GM12875 (cell line): ENCODE data around the gene GALNT5.

ENCODE experiments used
- H3K4me3 ChIP-seq: one replicate; pipeline ENCODE4 v1.5.1; 2011; ENCODE audit warnings: low read depth, low read length, control low read depth
- CTCF ChIP-seq: IDR thresholded peaks from 2 replicates; pipeline ENCODE4 v1.5.1; 2011; ENCODE audit warnings: low read depth, mild to moderate bottlenecking, control low read depth, inconsistent platforms, low read length, moderate library complexity, borderline replicate concordance; ENCODE audit not compliant: insufficient read depth

The GALNT5 gene

GRCh38 chr2:157315901-157316300 is 58.4 kb downstream of the GALNT5 start:
- TF ChIP-seq CTCF, result no peak
- H3K4me3 ChIP-seq, result no peak overlapping the region

GRCh38 chr2:157318884-157319283 is 61.4 kb downstream of the GALNT5 start:
- H3K4me3 ChIP-seq, result no peak overlapping the region
- TF ChIP-seq CTCF, result no peak

- TF ChIP-seq CTCF, result no peak
- H3K4me3 ChIP-seq, result no peak overlapping the region
Observed at GRCh38 chr2:157319795-157320194, 62.3 kb downstream of the GALNT5 start.

- TF ChIP-seq CTCF, result no peak
- no peak overlapping the region for H3K4me3 ChIP-seq
Observed at GRCh38 chr2:157320409-157320808, 62.9 kb downstream of the GALNT5 start.

- no peak for TF ChIP-seq CTCF
- no peak overlapping the region for H3K4me3 ChIP-seq
Observed at GRCh38 chr2:157321466-157321865, 64.0 kb downstream of the GALNT5 start.

GRCh38 chr2:157322432-157322831 is 64.9 kb downstream of the GALNT5 start:
- no peak overlapping the region for H3K4me3 ChIP-seq
- no peak for TF ChIP-seq CTCF

GRCh38 chr2:157324331-157324843 is 66.9 kb downstream of the GALNT5 start:
- no peak overlapping the region for H3K4me3 ChIP-seq
- no peak for TF ChIP-seq CTCF
